A204.1 (cell line): ENCODE results near the gene VPS13D.
"Not testable (repeated sequence)": the region's sequence is repeated elsewhere in the genome, so short reads cannot be mapped to it uniquely, and the experiment has no call there.

Source experiments
- FAIRE-seq: peaks from 2 replicates; lab custom pipeline; 2012; peaks lifted over from hg19 to GRCh38; lab: Jason Lieb, UNC

VPS13D gene

DNA sequence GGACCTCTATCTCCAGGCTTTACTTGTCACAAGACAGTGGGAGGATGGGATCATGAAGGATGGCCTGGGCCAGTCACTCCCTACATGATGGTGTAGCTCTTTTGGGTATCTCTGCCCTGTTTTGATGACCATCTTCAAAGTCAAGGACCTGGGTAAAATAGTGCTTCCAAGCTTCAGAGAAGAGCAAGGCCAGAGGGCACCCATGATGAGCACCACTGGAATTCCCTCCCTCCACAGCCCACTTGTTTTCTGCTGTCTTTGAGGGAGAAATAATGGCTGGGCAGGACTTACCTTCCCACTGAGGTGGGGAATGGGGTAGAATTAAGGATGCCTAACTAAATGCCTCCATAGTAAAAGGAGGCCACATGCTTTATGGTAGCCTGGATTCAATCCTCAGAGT, 222.4 kb downstream of the VPS13D start:
- FAIRE-seq: no peak

GRCh38 chr1:12453400-12454343, 223.8 kb downstream of the VPS13D start:
- no peak for FAIRE-seq

- FAIRE-seq: no peak
These were observed 224.9 kb downstream of the VPS13D start for GRCh38 chr1:12454406-12455391.

DNA sequence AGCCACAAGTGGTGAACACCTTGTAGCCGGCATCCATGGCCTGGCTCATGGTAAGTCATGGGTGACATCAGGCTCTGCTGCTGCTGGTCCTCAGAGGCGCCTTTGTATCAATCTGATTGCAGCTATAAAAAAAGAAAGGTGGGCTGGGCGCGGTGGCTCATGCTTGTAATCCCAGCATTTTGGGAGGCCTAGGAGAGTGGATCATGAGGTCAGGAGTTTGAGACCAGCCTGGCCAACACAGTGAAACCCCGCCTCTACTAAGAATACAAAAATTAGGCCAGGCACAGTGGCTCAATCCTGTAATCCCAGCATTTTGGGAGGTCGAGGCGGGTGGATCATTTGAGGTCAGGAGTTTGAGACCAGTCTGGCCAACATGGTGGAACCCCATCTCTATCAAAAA, 226.3 kb downstream of the VPS13D start:
- not testable (repeated sequence) for FAIRE-seq

DNA sequence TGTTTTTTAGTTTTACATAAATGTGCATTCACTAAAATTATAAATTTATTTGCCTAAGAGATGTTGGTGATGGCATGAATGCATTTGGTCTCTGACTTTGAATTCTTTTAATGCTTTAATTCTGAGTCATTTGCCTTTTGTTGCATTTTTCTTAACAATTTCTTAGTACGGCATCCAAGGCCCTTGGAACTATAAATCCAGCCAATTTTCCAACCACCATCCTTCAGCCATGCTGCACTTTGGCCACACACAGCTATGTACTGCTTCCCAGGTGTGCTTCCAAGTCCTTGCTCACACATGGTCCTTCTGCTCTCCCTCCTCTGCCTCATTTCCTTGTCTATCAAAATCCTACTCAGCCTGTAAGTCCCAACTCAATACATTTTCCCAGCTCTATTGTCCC, 227.1 kb downstream of the VPS13D start:
- no peak for FAIRE-seq

DNA sequence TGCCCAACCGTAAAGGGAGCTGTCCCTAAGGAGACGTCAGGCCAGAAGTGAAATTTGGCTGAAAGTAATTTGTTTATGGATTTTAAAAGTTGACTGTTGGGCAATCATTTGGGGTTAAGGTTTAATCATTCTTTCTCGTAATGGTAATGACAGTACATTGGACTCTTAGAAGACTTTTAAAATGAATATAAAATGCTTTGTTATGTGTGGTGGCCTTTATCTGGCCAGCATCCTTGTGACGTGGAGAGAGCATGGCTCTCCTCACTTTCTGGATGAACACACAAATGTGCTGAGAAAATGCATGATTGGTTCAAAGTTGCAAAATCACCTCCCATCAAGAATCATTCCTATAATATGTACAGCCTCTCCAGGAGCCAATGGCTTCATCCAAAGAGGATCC, 227.9 kb downstream of the VPS13D start:
- no peak for FAIRE-seq

GRCh38 chr1:12458571-12458970, 228.7 kb downstream of the VPS13D start:
- FAIRE-seq: no peak

DNA sequence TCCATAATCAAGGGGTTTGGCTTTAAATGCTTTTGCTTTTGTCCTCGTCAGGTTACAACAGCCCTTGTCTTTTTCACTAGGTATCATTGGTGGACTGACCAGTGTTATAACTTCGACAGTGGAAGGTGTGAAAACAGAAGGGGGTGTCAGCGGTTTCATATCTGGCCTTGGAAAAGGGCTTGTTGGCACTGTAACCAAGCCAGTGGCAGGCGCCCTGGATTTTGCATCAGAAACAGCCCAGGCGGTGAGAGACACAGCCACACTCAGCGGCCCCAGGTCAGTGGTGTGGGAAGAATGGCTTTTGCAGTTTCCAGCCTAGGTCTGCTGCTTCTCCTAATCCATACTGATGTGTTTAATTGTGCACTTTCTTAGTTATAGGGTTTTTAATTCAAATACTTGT, 230.3 kb downstream of the VPS13D start:
- FAIRE-seq: no peak

- FAIRE-seq: no peak
These were observed 231.2 kb downstream of the VPS13D start for GRCh38 chr1:12460911-12461621.

DNA sequence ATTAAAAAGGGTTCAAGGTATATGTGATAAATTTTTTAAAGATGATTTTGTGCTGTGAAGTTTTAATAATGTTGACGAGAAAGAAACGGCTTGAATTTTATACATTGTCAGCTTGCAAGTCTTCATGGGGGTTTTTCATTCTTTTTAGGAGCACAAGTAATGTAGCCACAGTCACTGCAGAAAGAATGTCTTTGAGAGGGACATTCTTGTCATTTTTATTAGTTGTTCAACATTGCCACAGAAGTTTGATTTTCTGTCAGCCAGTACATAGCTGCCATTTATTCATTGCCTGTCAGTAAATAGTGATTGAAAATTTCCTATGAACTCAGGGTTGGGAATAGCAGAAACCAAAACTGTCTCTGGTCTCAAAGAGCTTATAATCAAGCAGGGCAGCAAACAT, 231.9 kb downstream of the VPS13D start:
- FAIRE-seq: no peak

- FAIRE-seq: no peak
These were observed 232.8 kb downstream of the VPS13D start for GRCh38 chr1:12462586-12462985.

- no peak for FAIRE-seq
These were observed 234.2 kb downstream of the VPS13D start for GRCh38 chr1:12464045-12464461.

- no peak for FAIRE-seq
These were observed 234.8 kb downstream of the VPS13D start for GRCh38 chr1:12464598-12465056.

- FAIRE-seq: no peak
These were observed 235.3 kb downstream of the VPS13D start for GRCh38 chr1:12465126-12465525.

- FAIRE-seq: no peak
These were observed 237.0 kb downstream of the VPS13D start for GRCh38 chr1:12466816-12467215.

DNA sequence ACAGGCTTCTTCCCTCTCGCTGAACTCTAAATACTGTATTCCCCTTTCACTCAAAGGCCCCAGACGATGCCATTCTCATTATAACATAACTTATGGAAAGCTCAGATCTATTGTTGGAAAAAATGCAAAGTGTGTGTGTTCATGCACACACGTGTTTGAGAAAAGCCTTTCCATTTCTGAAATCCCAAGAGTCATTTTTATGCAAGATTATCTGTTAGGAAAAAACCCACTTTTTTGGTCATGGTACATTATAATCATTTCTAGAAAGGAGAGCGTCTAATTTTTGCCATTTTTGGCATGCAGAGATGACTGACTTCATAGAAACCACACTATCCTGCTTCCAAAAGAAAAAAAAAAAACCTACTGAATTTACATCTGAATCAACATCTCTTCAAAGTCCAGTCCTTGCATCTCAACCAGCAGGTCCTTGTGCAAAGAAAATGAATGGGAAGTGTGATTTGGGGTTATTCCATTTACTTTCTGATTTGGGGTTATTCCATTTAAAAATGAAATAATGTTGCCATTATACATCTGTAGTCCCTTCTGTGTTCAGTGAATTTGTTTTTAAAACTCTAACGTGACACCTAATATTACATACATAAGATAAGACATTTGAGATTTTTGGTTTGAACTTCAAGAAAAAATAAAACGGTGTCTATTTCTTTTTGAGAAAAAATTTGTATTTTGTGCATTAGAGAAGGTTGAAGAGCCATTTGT, 237.9 kb downstream of the VPS13D start:
- no peak for FAIRE-seq

- FAIRE-seq: no peak
These were observed 238.5 kb downstream of the VPS13D start for GRCh38 chr1:12468323-12468722.

- FAIRE-seq: no peak
These were observed 239.7 kb downstream of the VPS13D start for GRCh38 chr1:12469493-12469892.

DNA sequence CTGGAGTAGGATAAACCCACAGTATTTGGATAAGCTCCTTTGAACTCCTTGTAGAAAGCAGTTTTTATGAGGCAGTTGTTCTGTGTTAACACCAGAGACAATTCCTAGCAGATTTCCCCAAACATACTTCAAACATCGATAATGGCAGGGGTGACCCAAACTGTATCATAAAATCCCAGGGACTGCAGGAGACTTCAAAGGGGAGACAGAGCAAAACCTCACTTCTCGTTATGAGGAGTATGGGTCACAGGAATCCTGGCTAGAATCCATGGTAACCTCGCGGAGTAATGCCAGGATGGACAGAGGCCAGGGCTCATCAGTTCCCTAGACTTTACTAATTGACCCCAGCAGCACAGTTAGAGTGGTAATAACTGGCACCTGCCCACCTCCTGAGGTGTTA, 240.2 kb downstream of the VPS13D start:
- FAIRE-seq: no peak

- FAIRE-seq: not testable (repeated sequence)
These were observed 241.1 kb downstream of the VPS13D start for GRCh38 chr1:12470916-12471315.

DNA sequence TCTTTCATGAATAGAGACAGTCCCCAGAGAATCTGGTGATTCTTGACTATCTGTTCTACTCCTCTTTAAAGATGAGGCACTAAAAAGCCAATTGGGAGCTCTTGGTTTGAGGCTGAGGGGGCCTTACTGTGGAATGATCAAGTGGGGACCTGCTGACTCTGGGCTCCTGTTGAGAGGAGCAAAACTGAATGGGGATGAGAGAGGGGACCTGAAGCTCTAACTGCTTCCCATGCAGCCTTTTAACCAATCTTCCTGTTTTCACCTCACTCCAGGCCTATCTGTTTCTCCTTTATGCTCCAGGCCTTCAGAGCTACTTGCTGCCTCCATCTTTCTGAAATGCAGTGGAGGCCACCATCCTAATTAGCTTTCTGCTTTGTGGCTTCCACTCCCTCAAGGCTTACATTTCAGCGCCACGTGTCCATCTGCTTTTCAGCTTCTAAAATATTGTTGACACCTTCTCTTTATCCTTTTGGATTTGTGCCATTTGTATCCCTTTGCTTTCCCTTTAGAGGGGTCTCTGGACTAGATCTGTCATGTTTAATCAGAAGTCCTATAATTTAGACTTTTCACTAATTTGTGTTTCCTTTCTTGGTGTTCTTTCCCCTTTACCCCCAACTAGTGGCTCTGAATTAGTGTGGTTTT, 242.4 kb downstream of the VPS13D start:
- FAIRE-seq: no peak
